Adrenal gland (tissue), 5 donors: ENCODE data around the gene BAG1.

ENCODE experiments used
- POLR2A ChIP-seq, 2 donors: fragments of 450-650 bp; IDR thresholded peaks; one replicate each; pipeline ENCODE4 v1.6.1; 2017; ENCODE audit warnings: antibody characterized with exemption in 2 of 2, mild to moderate bottlenecking in 2 of 2, moderate library complexity in 1 of 2
- TF ChIP-seq, protein P1 (sequence below), 6 experiments: fragments of 450-650 bp in 4 of 6; fragments of 200-600 bp in 2 of 6; sonication (generic) in 1 of 6; IDR thresholded peaks; 1 replicate in 5 of 6; 2 replicates in 1 of 6; pipeline versions ENCODE4 v1.5.1 to v1.8.0; 2016 to 2021; ENCODE audit warnings: antibody characterized with exemption in 6 of 6, mild to moderate bottlenecking in 2 of 6, moderate library complexity in 1 of 6
- donor health status: DM: no; HTN: no; CAD: no.

DNA sequence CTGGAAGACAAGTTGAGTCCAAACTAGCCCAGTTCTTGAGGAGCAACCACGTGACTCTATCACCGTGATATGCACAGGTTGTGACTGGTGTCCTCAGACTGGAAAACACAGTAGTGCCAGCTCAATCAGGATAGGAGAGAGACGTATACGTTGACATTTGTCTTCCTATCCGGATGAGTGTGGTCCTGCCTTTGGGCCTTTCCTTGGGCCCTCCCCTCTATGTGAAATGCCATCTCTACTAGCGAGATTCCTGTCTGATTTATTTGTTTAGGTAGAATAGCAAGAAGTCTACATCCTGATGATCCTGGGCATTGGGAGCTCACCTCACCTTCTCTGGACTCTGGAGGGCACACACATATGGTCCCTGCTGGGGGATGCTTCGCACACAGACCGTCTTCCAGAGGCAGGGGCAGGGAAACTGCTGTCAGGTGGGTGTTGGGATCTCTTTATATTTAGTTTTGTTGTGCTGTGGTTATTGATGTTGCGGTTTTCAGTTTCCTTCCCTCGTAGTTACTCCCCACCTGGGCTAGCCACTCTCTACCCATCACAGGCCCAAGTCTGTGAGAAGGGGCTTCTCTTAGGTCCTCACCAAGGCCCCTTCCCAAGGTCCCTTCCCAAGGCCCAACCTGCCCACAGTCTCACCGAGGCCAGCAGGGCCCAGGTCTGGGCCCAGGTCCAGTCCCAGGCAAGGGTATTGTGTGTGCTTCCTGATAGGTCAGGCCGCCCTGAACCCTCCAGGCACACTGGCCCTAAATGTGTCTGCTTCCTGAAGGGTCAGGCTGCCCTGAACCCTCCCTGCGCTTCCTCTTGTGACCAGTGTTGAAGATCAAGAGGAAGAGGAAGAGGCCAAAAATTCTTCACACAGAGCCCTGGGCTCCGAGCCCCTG lies 43.6 kb downstream of the BAG1 start:
- TF ChIP-seq POLR2A (IDR thresholded peaks at IDR 0.05), result no peak
- TF ChIP-seq, protein P1, sequence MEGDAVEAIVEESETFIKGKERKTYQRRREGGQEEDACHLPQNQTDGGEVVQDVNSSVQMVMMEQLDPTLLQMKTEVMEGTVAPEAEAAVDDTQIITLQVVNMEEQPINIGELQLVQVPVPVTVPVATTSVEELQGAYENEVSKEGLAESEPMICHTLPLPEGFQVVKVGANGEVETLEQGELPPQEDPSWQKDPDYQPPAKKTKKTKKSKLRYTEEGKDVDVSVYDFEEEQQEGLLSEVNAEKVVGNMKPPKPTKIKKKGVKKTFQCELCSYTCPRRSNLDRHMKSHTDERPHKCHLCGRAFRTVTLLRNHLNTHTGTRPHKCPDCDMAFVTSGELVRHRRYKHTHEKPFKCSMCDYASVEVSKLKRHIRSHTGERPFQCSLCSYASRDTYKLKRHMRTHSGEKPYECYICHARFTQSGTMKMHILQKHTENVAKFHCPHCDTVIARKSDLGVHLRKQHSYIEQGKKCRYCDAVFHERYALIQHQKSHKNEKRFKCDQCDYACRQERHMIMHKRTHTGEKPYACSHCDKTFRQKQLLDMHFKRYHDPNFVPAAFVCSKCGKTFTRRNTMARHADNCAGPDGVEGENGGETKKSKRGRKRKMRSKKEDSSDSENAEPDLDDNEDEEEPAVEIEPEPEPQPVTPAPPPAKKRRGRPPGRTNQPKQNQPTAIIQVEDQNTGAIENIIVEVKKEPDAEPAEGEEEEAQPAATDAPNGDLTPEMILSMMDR (IDR thresholded peaks at IDR 0.05), result no peak
